Panc1 (cell line): ENCODE results near the gene SLC22A16. TPM values are rescaled to one million over a fixed set of nuclear protein-coding genes. Genes with fewer than 3 reads are reported as not detected.

Experiments
- ATAC-seq: fragments of 200-7000 bp; cut with Tn5 transposase; 2 replicates; pipeline ENCODE4 v1.9.1; 2020; ENCODE audit warnings: mild to moderate bottlenecking, moderate library complexity
- BruUV-seq: library from RNA; stranded (reverse); fragments of 400-500 nt; replicated peaks from 2 replicates; lab custom pipeline; 2021; lab: Mats Ljungman, UMichigan
- CTCF ChIA-PET: fragments of 300-600 bp; sonication (Branson Sonifier 250); formaldehyde crosslinking; loops from one replicate; lab custom pipeline; 2022; ENCODE audit warnings: antibody characterized with exemption; lab: Charles Lee
- POLR2A ChIA-PET: fragments of 300-600 bp; sonication (Branson Sonifier 250); formaldehyde crosslinking; loops from one replicate; lab custom pipeline; 2022; ENCODE audit warnings: antibody characterized with exemption; lab: Charles Lee
- DNase-seq: peaks from one replicate; pipeline ENCODE4 v3.0.0-alpha.2; 2010; ENCODE audit warnings: low read depth, low spot score
- H3K27ac ChIP-seq: 2 replicates; pipeline ENCODE4 v1.5.1; 2011; ENCODE audit warnings: mild to moderate bottlenecking, low read length, inconsistent platforms
- H3K27me3 ChIP-seq: fragments of 200-500 bp; sonication (Bioruptor generic); 2 replicates; pipeline ENCODE4 v1.6.0; 2014; ENCODE audit warnings: low read length, inconsistent platforms; ENCODE audit not compliant: control insufficient read depth, insufficient read depth
- H3K36me3 ChIP-seq: fragments of 200-500 bp; sonication (Bioruptor generic); 2 replicates; pipeline ENCODE4 v1.5.1; 2014; ENCODE audit warnings: inconsistent platforms, mild to moderate bottlenecking, low read length, moderate library complexity; ENCODE audit not compliant: control insufficient read depth, insufficient read depth
- H3K4me1 ChIP-seq: 2 replicates; pipeline ENCODE4 v1.5.1; 2011; ENCODE audit warnings: inconsistent platforms, mild to moderate bottlenecking, low read length, moderate library complexity; ENCODE audit not compliant: control insufficient read depth, insufficient read depth
- H3K4me3 ChIP-seq, 2 experiments: 2 replicates each; pipeline ENCODE4 v1.5.1; 2011 to 2012; ENCODE audit warnings: low read depth in 2 of 2, low read length in 2 of 2, mild to moderate bottlenecking in 2 of 2, inconsistent platforms in 1 of 2, moderate library complexity in 1 of 2
- H3K9me3 ChIP-seq: fragments of 200-500 bp; sonication (Bioruptor generic); 2 replicates; pipeline ENCODE4 v1.5.1; 2014; ENCODE audit warnings: low read depth, mild to moderate bottlenecking, inconsistent platforms, low read length, moderate library complexity; ENCODE audit not compliant: control insufficient read depth, insufficient read depth
- POLR2AphosphoS5 ChIP-seq: IDR thresholded peaks from 2 replicates; pipeline ENCODE4 v1.6.1; 2012; ENCODE audit warnings: mild to moderate bottlenecking, low read depth, low read length, moderate library complexity
- SIN3A ChIP-seq: IDR thresholded peaks from 2 replicates; pipeline ENCODE4 v1.6.1; 2012; ENCODE audit warnings: low read depth, mild to moderate bottlenecking, low read length, moderate library complexity, borderline replicate concordance; ENCODE audit not compliant: insufficient read depth
- TCF7L2 ChIP-seq: IDR thresholded peaks from 2 replicates; pipeline ENCODE4 v1.6.1; 2011; ENCODE audit warnings: mild to moderate bottlenecking, low read depth, low read length, inconsistent platforms
- in situ Hi-C: cut with HindIII; loops from 2 replicates; pipeline ENCODE4 v1.10.0; 2016; ENCODE audit warnings: low sequenced_read_pairs, low pct_unique_long_range_greater_than_20kb
- intact Hi-C: fragments of 100-400 bp; cut with micrococcal nuclease; formaldehyde crosslinking; loops from one replicate; pipeline ENCODE4 v1.10.0; 2022; ENCODE audit not compliant: unreplicated experiment
- total RNA-seq: library from RNA; stranded (reverse); gene quantifications from one replicate; pipeline ENCODE4 v1.2.1, GENCODE V29; 2021; ENCODE audit not compliant: unreplicated experiment
- TF ChIP-seq, protein P1 (sequence below): fragments of 450-650 bp; IDR thresholded peaks from 2 replicates; pipeline ENCODE4 v1.5.1; 2017; ENCODE audit warnings: mild to moderate bottlenecking
- TF ChIP-seq, protein P2 (sequence below), 2 experiments: IDR thresholded peaks; 2 replicates each; pipeline ENCODE4 v1.6.1; 2011 to 2012; ENCODE audit warnings: low read depth in 2 of 2, control low read depth in 1 of 2, low read length in 1 of 2, mild to moderate bottlenecking in 1 of 2, moderate library complexity in 1 of 2; ENCODE audit not compliant: insufficient read depth in 1 of 2

The SLC22A16 gene
- total RNA-seq, 1 experiment from 2014 or later: not detected

DNA sequence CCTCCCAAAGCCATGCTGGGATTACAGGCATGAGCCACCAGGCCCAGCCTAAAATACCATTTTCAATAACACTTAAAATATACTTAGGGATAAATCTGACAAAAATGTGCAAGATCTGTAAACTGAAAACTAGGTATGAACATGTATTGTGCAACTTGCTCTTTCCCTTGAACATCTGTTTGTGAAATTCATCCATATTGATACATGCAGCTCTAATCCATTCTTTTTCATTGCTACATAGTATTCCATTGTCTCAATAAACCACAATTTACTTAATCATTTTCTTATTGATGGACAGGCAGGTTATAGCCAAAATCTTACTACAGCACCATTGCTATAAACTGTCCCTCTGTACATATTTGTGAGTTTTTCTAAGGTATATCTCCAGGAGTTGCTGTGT, 4.7 kb upstream of the SLC22A16 start:
- H3K4me3 ChIP-seq: no peak overlapping the region
- no TSS peak for BruUV-seq
- H3K36me3 ChIP-seq: no peaks in the 10 kb centered on the region
- CTCF ChIA-PET: no interaction called here
- H3K27ac ChIP-seq: no peak overlapping the region
- ATAC-seq (no peak), DNase-seq (no peak)
- in situ Hi-C loops: no loop called here
- POLR2A ChIA-PET: no interaction called here
- H3K9me3 ChIP-seq: no peaks in the 10 kb centered on the region
- no peaks in the 10 kb centered on the region for H3K4me1 ChIP-seq
- no peaks in the 10 kb centered on the region for H3K27me3 ChIP-seq
- TF ChIP-seq TCF7L2 (no peak), SIN3A (no peak), POLR2AphosphoS5 (no peak)
- TF ChIP-seq, protein P1, sequence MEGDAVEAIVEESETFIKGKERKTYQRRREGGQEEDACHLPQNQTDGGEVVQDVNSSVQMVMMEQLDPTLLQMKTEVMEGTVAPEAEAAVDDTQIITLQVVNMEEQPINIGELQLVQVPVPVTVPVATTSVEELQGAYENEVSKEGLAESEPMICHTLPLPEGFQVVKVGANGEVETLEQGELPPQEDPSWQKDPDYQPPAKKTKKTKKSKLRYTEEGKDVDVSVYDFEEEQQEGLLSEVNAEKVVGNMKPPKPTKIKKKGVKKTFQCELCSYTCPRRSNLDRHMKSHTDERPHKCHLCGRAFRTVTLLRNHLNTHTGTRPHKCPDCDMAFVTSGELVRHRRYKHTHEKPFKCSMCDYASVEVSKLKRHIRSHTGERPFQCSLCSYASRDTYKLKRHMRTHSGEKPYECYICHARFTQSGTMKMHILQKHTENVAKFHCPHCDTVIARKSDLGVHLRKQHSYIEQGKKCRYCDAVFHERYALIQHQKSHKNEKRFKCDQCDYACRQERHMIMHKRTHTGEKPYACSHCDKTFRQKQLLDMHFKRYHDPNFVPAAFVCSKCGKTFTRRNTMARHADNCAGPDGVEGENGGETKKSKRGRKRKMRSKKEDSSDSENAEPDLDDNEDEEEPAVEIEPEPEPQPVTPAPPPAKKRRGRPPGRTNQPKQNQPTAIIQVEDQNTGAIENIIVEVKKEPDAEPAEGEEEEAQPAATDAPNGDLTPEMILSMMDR: no peak
- TF ChIP-seq, protein P2, sequence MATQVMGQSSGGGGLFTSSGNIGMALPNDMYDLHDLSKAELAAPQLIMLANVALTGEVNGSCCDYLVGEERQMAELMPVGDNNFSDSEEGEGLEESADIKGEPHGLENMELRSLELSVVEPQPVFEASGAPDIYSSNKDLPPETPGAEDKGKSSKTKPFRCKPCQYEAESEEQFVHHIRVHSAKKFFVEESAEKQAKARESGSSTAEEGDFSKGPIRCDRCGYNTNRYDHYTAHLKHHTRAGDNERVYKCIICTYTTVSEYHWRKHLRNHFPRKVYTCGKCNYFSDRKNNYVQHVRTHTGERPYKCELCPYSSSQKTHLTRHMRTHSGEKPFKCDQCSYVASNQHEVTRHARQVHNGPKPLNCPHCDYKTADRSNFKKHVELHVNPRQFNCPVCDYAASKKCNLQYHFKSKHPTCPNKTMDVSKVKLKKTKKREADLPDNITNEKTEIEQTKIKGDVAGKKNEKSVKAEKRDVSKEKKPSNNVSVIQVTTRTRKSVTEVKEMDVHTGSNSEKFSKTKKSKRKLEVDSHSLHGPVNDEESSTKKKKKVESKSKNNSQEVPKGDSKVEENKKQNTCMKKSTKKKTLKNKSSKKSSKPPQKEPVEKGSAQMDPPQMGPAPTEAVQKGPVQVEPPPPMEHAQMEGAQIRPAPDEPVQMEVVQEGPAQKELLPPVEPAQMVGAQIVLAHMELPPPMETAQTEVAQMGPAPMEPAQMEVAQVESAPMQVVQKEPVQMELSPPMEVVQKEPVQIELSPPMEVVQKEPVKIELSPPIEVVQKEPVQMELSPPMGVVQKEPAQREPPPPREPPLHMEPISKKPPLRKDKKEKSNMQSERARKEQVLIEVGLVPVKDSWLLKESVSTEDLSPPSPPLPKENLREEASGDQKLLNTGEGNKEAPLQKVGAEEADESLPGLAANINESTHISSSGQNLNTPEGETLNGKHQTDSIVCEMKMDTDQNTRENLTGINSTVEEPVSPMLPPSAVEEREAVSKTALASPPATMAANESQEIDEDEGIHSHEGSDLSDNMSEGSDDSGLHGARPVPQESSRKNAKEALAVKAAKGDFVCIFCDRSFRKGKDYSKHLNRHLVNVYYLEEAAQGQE (IDR thresholded peaks at IDR 0.05; ENCODE audit: insufficient read depth in 1 of 2, low read depth in 2 of 2, low read length in 1 of 2): no peak
- intact Hi-C loops: no loop called here

DNA sequence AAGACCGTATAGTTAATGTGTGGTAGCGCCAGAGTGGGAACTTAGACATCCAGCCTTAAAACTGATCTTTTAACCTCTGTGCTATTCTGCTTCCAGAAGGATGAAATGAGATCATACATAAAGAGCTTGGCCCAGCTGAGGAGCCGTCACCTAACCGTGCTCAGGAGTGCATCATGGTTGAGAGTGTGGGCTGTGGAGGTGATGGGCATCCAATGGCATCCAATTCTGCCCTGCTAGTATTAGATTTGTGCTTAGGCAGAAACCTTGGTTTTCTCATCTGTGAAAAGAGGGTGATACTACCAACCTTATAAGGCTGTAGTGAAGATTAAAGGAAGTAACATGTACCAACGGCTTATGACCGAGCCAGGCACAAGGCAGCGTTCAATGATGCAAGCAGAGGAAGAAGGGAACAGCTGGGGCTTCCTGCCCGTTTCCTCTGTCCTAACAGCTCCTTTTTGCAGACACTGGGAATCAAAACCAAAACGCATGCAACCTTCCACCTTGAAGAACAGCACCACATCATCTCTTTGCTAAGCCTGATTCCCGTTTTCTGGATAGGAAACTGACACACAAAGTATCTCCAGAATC, 1.3 kb downstream of the SLC22A16 start:
- no peaks in the 10 kb centered on the region for H3K36me3 ChIP-seq
- ATAC-seq: no peak
- H3K4me1 ChIP-seq: no peaks in the 10 kb centered on the region
- BruUV-seq: no TSS peak
- no peak for TF ChIP-seq POLR2AphosphoS5
- TF ChIP-seq SIN3A: no peak
- TF ChIP-seq, protein P2 (IDR thresholded peaks at IDR 0.05; ENCODE audit: insufficient read depth in 1 of 2, low read depth in 2 of 2, low read length in 1 of 2): no peak
- no peak for TF ChIP-seq TCF7L2
- TF ChIP-seq, protein P1: no peak
- in situ Hi-C loops: no loop called here
- DNase-seq: no peak
- intact Hi-C loops: no loop called here
- H3K9me3 ChIP-seq: no peaks in the 10 kb centered on the region
- ChIA-PET POLR2A (no interaction called here), CTCF (no interaction called here)
- no peaks in the 10 kb centered on the region; the same call in none of the 2 replicates for H3K27me3 ChIP-seq
- no peak overlapping the region for H3K27ac ChIP-seq
- H3K4me3 ChIP-seq: no peak overlapping the region
